Endometrial microvascular endothelial cells (primary cell): Measurements from ENCODE around the gene SNORC. TPM values are rescaled to one million over a fixed set of nuclear protein-coding genes. Genes with fewer than 3 reads are reported as not detected.
"Not testable (repeated sequence)": the region's sequence is repeated elsewhere in the genome, so short reads cannot be mapped to it uniquely, and the experiment has no call there.

Experiments
- in situ Hi-C: cut with HindIII; loops from 2 replicates; pipeline ENCODE4 v1.10.0; 2017; ENCODE audit warnings: low sequenced_read_pairs, low pct_unique_long_range_greater_than_20kb; ENCODE audit errors: inconsistent ontology term
- total RNA-seq: library from RNA; depleted of rRNA; stranded (reverse); fragments of >200 nt; gene quantifications from one replicate; pipeline ENCODE4 v1.2.3, GENCODE V29; 2015; ENCODE audit errors: inconsistent ontology term

The SNORC gene
- total RNA-seq, 1 donor from 2014 or later, result not detected

GRCh38 chr2:232890536-232890895 lies 20.5 kb downstream of the SNORC start:
- in situ Hi-C loops, result no loop called here

- in situ Hi-C loops, result no loop called here
These were observed 21.0 kb downstream of the SNORC start for GRCh38 chr2:232890896-232891601.

GRCh38 chr2:232891621-232892071 lies 21.6 kb downstream of the SNORC start:
- in situ Hi-C loops, result no loop called here

GRCh38 chr2:232892221-232892620 lies 22.2 kb downstream of the SNORC start:
- in situ Hi-C loops, result no loop called here

GRCh38 chr2:232892843-232893242 lies 22.8 kb downstream of the SNORC start:
- in situ Hi-C loops, result no loop called here

GRCh38 chr2:232893834-232894233 lies 23.8 kb downstream of the SNORC start:
- in situ Hi-C loops, result no loop called here

GRCh38 chr2:232894251-232894650 lies 24.2 kb downstream of the SNORC start:
- in situ Hi-C loops, result no loop called here

- in situ Hi-C loops, result no loop called here
These were observed 24.7 kb downstream of the SNORC start for GRCh38 chr2:232894746-232895145.

GRCh38 chr2:232896111-232896510 lies 26.0 kb downstream of the SNORC start:
- in situ Hi-C loops, result no loop called here

- in situ Hi-C loops, result no loop called here
These were observed 26.9 kb downstream of the SNORC start for GRCh38 chr2:232896720-232897597.

GRCh38 chr2:232897598-232898408 lies 27.7 kb downstream of the SNORC start:
- in situ Hi-C loops, result no loop called here

GRCh38 chr2:232898592-232899543 lies 28.8 kb downstream of the SNORC start:
- in situ Hi-C loops, result no loop called here

- in situ Hi-C loops, result no loop called here
These were observed 31.0 kb downstream of the SNORC start for GRCh38 chr2:232900811-232901735.

- in situ Hi-C loops, result no loop called here
These were observed 31.9 kb downstream of the SNORC start for GRCh38 chr2:232901736-232902578.

GRCh38 chr2:232903989-232904388 lies 33.9 kb downstream of the SNORC start:
- in situ Hi-C loops, result no loop called here

- in situ Hi-C loops, result not testable (repeated sequence)
These were observed 37.0 kb downstream of the SNORC start for GRCh38 chr2:232906867-232907717.
